Endothelial cell of umbilical vein (primary cell): ENCODE measurements around the gene MLPH. TPM values are rescaled to one million over a fixed set of nuclear protein-coding genes. Genes with fewer than 3 reads are reported as not detected.

Experiments used
- BruUV-seq: library from RNA; stranded (reverse); fragments of 400-500 nt; replicated peaks from 2 replicates; lab custom pipeline; 2021; lab: Mats Ljungman, UMichigan
- CTCF ChIA-PET: fragments of 300-600, 350-600 bp; sonication (Branson Sonifier 250); formaldehyde crosslinking; loops from one replicate; lab custom pipeline; 2021; ENCODE audit warnings: antibody characterized with exemption, inconsistent platforms; lab: Charles Lee
- POLR2A ChIA-PET: fragments of 300-600, 350-600 bp; sonication (Branson Sonifier 250); formaldehyde crosslinking; loops from one replicate; lab custom pipeline; 2021; ENCODE audit warnings: antibody characterized with exemption, inconsistent platforms; lab: Charles Lee
- DNase-seq: peaks from one replicate; pipeline ENCODE4 v3.0.0-alpha.2; 2011; ENCODE audit warnings: low read depth, low spot score
- FAIRE-seq: peaks from 2 replicates; lab custom pipeline; 2011; peaks lifted over from hg19 to GRCh38; lab: Jason Lieb, UNC
- H2AFZ ChIP-seq: 2 replicates; pipeline ENCODE4 v1.6.0; 2012; ENCODE audit warnings: low read depth, low read length, control low read depth, inconsistent platforms
- H3K27ac ChIP-seq: 2 replicates; pipeline ENCODE4 v1.5.1; 2011; ENCODE audit warnings: low read depth, mild to moderate bottlenecking, control low read depth, low read length, moderate library complexity; ENCODE audit not compliant: insufficient read depth
- H3K27me3 ChIP-seq, 2 experiments: 2 replicates each; pipeline versions ENCODE4 v1.6.0 to v1.6.1; 2011; ENCODE audit warnings: low read length in 2 of 2, mixed read lengths in 1 of 2; ENCODE audit not compliant: control insufficient read depth in 2 of 2, insufficient read depth in 2 of 2
- H3K36me3 ChIP-seq, 2 experiments: 2 replicates in 1 of 2; 3 replicates in 1 of 2; pipeline ENCODE4 v1.5.1; 2011; ENCODE audit warnings: low read length in 2 of 2, mild to moderate bottlenecking in 1 of 2, moderate library complexity in 1 of 2; ENCODE audit not compliant: control insufficient read depth in 2 of 2, insufficient read depth in 2 of 2; ENCODE audit errors: extremely low read depth in 1 of 2
- H3K4me1 ChIP-seq: 3 replicates; pipeline ENCODE4 v1.5.1; 2011; ENCODE audit warnings: mild to moderate bottlenecking, low read length; ENCODE audit not compliant: control insufficient read depth, insufficient read depth; ENCODE audit errors: extremely low read depth
- H3K4me2 ChIP-seq: 2 replicates; pipeline ENCODE4 v1.6.1; 2011; ENCODE audit warnings: low read length, control low read depth, mixed read lengths; ENCODE audit not compliant: insufficient read depth
- H3K4me3 ChIP-seq, 3 experiments: fragments of 200-600 bp in 1 of 3; sonication (generic), shearing (Covaris generic) in 1 of 3; replicated peaks in 1 of 3; 2 replicates each; pipeline ENCODE4 v1.5.1; 2011 to 2016; ENCODE audit warnings: control low read depth in 3 of 3, low read length in 3 of 3, mild to moderate bottlenecking in 2 of 3, inconsistent platforms in 1 of 3, low read depth in 1 of 3, moderate library complexity in 1 of 3; ENCODE audit not compliant: insufficient read depth in 1 of 3
- H3K79me2 ChIP-seq: 2 replicates; pipeline ENCODE4 v1.6.0; 2012; ENCODE audit warnings: low read length, inconsistent platforms; ENCODE audit not compliant: control insufficient read depth, insufficient read depth
- H3K9ac ChIP-seq: replicated peaks from 2 replicates; pipeline ENCODE3; 2011; ENCODE audit warnings: low read length, control low read depth; ENCODE audit not compliant: insufficient read depth; ENCODE audit errors: extremely low read depth
- H3K9me1 ChIP-seq: replicated peaks from 3 replicates; pipeline ENCODE4 v1.6.0; 2011; ENCODE audit warnings: mild to moderate bottlenecking, low read length; ENCODE audit not compliant: control insufficient read depth, insufficient read depth; ENCODE audit errors: extremely low read depth
- H3K9me3 ChIP-seq: replicated peaks from 2 replicates; pipeline ENCODE4 v1.5.1; 2012; ENCODE audit warnings: low read length, inconsistent platforms; ENCODE audit not compliant: control insufficient read depth, insufficient read depth
- H4K20me1 ChIP-seq: replicated peaks from 2 replicates; pipeline ENCODE3; 2011; ENCODE audit warnings: mild to moderate bottlenecking, low read length; ENCODE audit not compliant: control insufficient read depth, insufficient read depth; ENCODE audit errors: extremely low read depth
- EZH2 ChIP-seq: IDR thresholded peaks from 2 replicates; pipeline ENCODE4 v1.6.1; 2012; ENCODE audit warnings: borderline replicate concordance, low read depth, mild to moderate bottlenecking, moderate library complexity, low read length, inconsistent platforms; ENCODE audit not compliant: severe bottlenecking
- FOS ChIP-seq: IDR thresholded peaks from 2 replicates; pipeline ENCODE4 v1.6.1; 2011; ENCODE audit warnings: mild to moderate bottlenecking, low read length, moderate library complexity, borderline replicate concordance; ENCODE audit not compliant: insufficient read depth
- GATA2 ChIP-seq: IDR thresholded peaks from 2 replicates; pipeline ENCODE4 v1.7.0; 2011; ENCODE audit warnings: low read depth, mild to moderate bottlenecking, moderate library complexity, mixed read lengths, low read length; ENCODE audit not compliant: insufficient read length, insufficient read depth
- JUN ChIP-seq: IDR thresholded peaks from 2 replicates; pipeline ENCODE4 v1.6.1; 2011; ENCODE audit warnings: borderline replicate concordance, low read depth; ENCODE audit not compliant: insufficient read length, insufficient read depth
- MYC ChIP-seq: IDR thresholded peaks from one replicate; pipeline ENCODE4 v1.6.1; 2011; ENCODE audit warnings: mild to moderate bottlenecking, low read depth, low read length
- POLR2A ChIP-seq: IDR thresholded peaks from 2 replicates; pipeline ENCODE4 v1.6.1; 2012; ENCODE audit warnings: low read depth, mild to moderate bottlenecking, control low read depth, low read length
- POLR2AphosphoS5 ChIP-seq: IDR thresholded peaks from 2 replicates; pipeline ENCODE4 v1.6.1; 2012; ENCODE audit warnings: low read depth, mild to moderate bottlenecking, control low read depth, low read length, moderate library complexity; ENCODE audit not compliant: insufficient read depth
- dilution Hi-C: fragments of 300-500 bp; cut with MboI; formaldehyde crosslinking; loops from one replicate; pipeline ENCODE4 v1.15.0; 2019; ENCODE audit warnings: low sequenced_read_pairs; ENCODE audit not compliant: extremely low pct_ligation_motif_present
- intact Hi-C: fragments of 100-400 bp; cut with micrococcal nuclease; formaldehyde crosslinking; loops from one replicate; pipeline ENCODE4 v1.10.0; 2022
- polyA plus RNA-seq, 4 experiments: library from polyadenylated mRNA; depleted of rRNA in 3 of 4; stranded (reverse) in 3 of 4; unstranded in 1 of 4; fragments of >200 nt; gene quantifications; 2 replicates each; pipeline versions ENCODE4 v1.2.1 to v1.2.3, GENCODE V29; 2011 to 2012; ENCODE audit warnings: missing spikeins in 1 of 4
- total RNA-seq: library from RNA; stranded (reverse); gene quantifications from 2 replicates; pipeline ENCODE4 v1.2.3, GENCODE V29; 2021
- TF ChIP-seq, protein P1 (sequence below), 2 donors: IDR thresholded peaks; 1 replicate in 1 of 2; 2 replicates in 1 of 2; pipeline ENCODE4 v1.5.1; 2011; ENCODE audit warnings: low read length in 2 of 2, mild to moderate bottlenecking in 2 of 2, moderate library complexity in 2 of 2, control low read depth in 1 of 2, inconsistent platforms in 1 of 2, low read depth in 1 of 2; ENCODE audit not compliant: insufficient read depth in 1 of 2; ENCODE audit errors: extremely low read depth in 1 of 2
- TF ChIP-seq, protein P2 (sequence below): IDR thresholded peaks from 2 replicates; pipeline ENCODE4 v1.6.1; 2011; ENCODE audit not compliant: insufficient read depth, insufficient read length

Gene MLPH
- total and polyA plus RNA-seq, 2 donors (not counting 3 experiments of a cell fraction or from before 2014, with no cell fraction given) = not detected

DNA sequence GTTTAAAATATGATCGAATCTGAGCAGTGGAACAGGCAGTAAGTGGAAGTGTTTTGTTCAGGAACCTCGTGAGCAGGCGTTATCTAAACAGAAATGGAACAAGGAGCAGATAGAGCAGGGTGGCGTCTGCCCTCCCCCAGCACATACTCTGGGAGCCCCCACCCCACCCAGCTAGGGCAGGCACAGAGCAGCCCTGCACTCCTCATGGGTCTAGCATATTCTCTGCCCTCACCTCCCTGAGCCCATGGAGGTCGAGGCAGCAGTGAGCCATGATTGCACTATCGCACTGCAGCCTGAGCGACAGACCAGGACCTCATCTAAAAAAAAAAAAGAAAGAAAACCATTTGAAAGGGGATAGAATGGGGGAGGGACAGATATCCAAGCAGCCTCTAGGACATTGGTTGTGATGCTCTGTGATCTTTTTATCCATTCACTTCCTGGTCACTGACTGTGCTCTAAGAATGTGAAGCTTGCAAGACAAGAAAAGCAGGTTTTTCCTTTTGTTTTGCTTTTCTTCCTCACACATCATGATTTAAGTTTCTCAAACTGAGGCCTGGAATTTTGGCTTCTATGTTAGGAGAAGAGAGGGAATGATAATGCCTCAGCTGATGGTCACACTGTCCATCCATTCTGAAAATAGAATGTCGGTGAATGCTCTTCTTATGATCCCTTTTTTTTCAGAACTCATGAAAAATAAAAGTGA, 3.1 kb downstream of the MLPH start:
- no peak overlapping the region for H3K4me2 ChIP-seq
- H3K27me3 ChIP-seq = peaks cover 36 to 45% of the 10 kb centered on the region in 2 experiments
- POLR2A ChIA-PET = no interaction called here
- DNase-seq (no peak), FAIRE-seq (no peak)
- TF ChIP-seq GATA2 (no peak), EZH2 (no peak), POLR2A (no peak), FOS (no peak), POLR2AphosphoS5 (no peak), MYC (no peak), JUN (no peak)
- TF ChIP-seq, protein P1, sequence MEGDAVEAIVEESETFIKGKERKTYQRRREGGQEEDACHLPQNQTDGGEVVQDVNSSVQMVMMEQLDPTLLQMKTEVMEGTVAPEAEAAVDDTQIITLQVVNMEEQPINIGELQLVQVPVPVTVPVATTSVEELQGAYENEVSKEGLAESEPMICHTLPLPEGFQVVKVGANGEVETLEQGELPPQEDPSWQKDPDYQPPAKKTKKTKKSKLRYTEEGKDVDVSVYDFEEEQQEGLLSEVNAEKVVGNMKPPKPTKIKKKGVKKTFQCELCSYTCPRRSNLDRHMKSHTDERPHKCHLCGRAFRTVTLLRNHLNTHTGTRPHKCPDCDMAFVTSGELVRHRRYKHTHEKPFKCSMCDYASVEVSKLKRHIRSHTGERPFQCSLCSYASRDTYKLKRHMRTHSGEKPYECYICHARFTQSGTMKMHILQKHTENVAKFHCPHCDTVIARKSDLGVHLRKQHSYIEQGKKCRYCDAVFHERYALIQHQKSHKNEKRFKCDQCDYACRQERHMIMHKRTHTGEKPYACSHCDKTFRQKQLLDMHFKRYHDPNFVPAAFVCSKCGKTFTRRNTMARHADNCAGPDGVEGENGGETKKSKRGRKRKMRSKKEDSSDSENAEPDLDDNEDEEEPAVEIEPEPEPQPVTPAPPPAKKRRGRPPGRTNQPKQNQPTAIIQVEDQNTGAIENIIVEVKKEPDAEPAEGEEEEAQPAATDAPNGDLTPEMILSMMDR (IDR thresholded peaks at IDR 0.05; ENCODE audit: extremely low read depth in 1 of 2, insufficient read depth in 1 of 2, low read depth in 1 of 2, low read length in 2 of 2) = no peak
- TF ChIP-seq, protein P2, sequence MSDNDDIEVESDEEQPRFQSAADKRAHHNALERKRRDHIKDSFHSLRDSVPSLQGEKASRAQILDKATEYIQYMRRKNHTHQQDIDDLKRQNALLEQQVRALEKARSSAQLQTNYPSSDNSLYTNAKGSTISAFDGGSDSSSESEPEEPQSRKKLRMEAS = no peak
- dilution Hi-C loops = no loop called here
- H3K4me1 ChIP-seq = no peaks in the 10 kb centered on the region
- peaks cover 3% of the 10 kb centered on the region for H3K9me3 ChIP-seq
- no peak overlapping the region for H2AFZ ChIP-seq
- BruUV-seq = no TSS peak
- no peaks in the 10 kb centered on the region for H3K79me2 ChIP-seq
- H3K4me3 ChIP-seq = no peak overlapping the region
- no peaks in the 10 kb centered on the region for H3K36me3 ChIP-seq
- CTCF ChIA-PET = interaction anchor here (2.3 kb wide), 1 partner anchor 22 kb away, joined by 10 read pairs; no protein-coding TSS in a partner anchor
- no peak overlapping the region for H3K9ac ChIP-seq
- H4K20me1 ChIP-seq = no peaks in the 10 kb centered on the region
- intact Hi-C loops = no loop called here
- H3K27ac ChIP-seq = no peak overlapping the region
- H3K9me1 ChIP-seq = no peaks in the 10 kb centered on the region
